ENCODE measurements around the gene IGF1. TPM values are rescaled to one million over a fixed set of nuclear protein-coding genes. Genes with fewer than 3 reads are reported as not detected.

The IGF1 gene
- total RNA-seq, 4 donors from 2014 or later = 3.6 to 161 (median 33.9) TPM

DNA sequence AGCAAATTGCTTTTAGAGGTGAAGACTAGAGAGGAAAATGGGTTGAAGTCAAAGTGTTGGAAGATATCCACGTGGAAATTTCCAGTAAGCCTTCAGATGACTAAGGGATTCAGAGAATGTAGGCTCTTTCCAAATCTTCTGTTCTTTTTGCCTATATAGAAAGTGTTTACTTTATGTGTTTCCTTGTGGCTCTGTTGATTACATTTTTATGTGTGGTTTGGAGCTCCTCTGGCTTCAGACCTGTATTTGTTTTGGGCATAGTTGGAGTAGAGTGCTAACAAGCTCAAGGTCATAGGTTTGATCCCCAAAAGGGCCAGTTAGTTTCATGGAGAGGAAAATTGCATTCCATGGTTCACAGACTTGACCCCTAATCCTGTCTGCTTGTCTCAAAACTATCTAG is 91.9 kb downstream of the IGF1 start:
- no peaks in the 10 kb centered on the region for H3K36me3 ChIP-seq
- H3K27ac ChIP-seq = no peak overlapping the region
- DNase-seq = no peak
- no peaks in the 10 kb centered on the region for H3K4me1 ChIP-seq
- peaks cover 0 to 9% of the 10 kb centered on the region in 2 donors for H3K9me3 ChIP-seq
- H3K27me3 ChIP-seq = no peaks in the 10 kb centered on the region
- no peak overlapping the region for H3K4me3 ChIP-seq
- intact Hi-C loops (cut with DNase I; ENCODE audit: low total_unique reads) = no loop called here
- TF ChIP-seq POLR2A (IDR thresholded peaks at IDR 0.05) (no peak), CTCF (IDR thresholded peaks at IDR 0.05) (no peak)

GRCh38 chr12:102385343-102385742 is 95.0 kb downstream of the IGF1 start:
- TF ChIP-seq POLR2A (IDR thresholded peaks at IDR 0.05) (no peak), CTCF (IDR thresholded peaks at IDR 0.05) (no peak)

DNA sequence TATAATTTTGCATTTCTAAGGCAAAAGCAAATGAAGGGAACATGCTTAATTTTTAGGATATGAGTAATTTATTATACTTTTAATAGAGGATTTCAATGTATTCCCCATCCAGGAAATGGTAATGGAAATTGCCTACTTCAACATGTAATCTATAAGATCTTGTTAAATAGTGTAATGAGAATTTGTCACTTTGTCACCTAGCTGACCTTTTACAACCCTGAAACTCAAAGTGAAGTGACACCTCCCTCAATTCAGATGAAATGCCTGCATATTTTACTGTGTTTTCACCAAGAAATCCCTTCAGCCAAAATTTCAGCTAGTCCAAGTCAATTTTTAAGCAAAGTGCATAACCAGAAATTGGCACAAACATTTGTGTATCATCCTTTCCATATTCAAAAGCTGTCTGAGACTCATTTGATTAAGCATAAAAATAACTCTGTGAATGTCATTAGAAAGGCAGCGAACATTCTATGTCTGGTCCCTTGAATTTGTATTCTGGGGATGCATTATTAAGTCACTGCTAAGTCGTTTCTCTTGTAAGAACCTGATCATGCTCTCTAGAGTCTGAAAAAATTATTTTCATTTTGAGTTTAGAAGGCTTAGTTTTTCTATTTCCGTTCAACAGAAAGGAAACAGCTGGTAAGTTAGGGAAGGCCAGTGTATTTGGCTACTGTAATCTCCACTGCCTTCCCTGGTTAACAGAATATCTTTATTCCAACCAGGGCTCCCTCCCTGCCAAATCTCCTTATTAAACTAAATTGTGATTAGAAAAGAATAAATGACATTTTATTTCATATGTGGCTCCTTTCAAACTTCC is 100.8 kb downstream of the IGF1 start:
- no peaks in the 10 kb centered on the region for H3K4me1 ChIP-seq
- no peak for DNase-seq
- intact Hi-C loops (cut with DNase I; ENCODE audit: low total_unique reads) = no loop called here
- peaks cover 0 to 7% of the 10 kb centered on the region in 2 donors for H3K9me3 ChIP-seq
- H3K27ac ChIP-seq = no peak overlapping the region
- TF ChIP-seq CTCF (IDR thresholded peaks at IDR 0.05) (no peak), POLR2A (IDR thresholded peaks at IDR 0.05) (no peak)
- no peaks in the 10 kb centered on the region for H3K36me3 ChIP-seq
- H3K27me3 ChIP-seq = no peaks in the 10 kb centered on the region
- H3K4me3 ChIP-seq = no peak overlapping the region

More at GRCh38 chr12:102385343-102385742, 95.0 kb downstream of the IGF1 start:
- intact Hi-C loops (cut with DNase I; ENCODE audit: low total_unique reads) = no loop called here
- no peaks in the 10 kb centered on the region for H3K4me1 ChIP-seq
- no peaks in the 10 kb centered on the region for H3K36me3 ChIP-seq
- no peaks in the 10 kb centered on the region for H3K27me3 ChIP-seq
- H3K4me3 ChIP-seq = no peak overlapping the region
- H3K27ac ChIP-seq = no peak overlapping the region
- H3K9me3 ChIP-seq = peaks cover 0 to 9% of the 10 kb centered on the region in 2 donors
- no peak for DNase-seq

- H3K36me3 ChIP-seq = no peaks in the 10 kb centered on the region
- no peaks in the 10 kb centered on the region for H3K4me1 ChIP-seq
- H3K4me3 ChIP-seq = no peak overlapping the region
- intact Hi-C loops (cut with DNase I; ENCODE audit: low total_unique reads) = no loop called here
- DNase-seq = no peak
- TF ChIP-seq CTCF (IDR thresholded peaks at IDR 0.05) (no peak), POLR2A (IDR thresholded peaks at IDR 0.05) (no peak)
- no peak overlapping the region for H3K27ac ChIP-seq
- no peaks in the 10 kb centered on the region for H3K27me3 ChIP-seq
- no peaks in the 10 kb centered on the region for H3K9me3 ChIP-seq
These were observed 103.6 kb downstream of the IGF1 start for GRCh38 chr12:102376781-102377180.

- peak; percentile 15 to 38 for DNase-seq
- no peak overlapping the region for H3K4me3 ChIP-seq
- H3K9me3 ChIP-seq = no peaks in the 10 kb centered on the region
- H3K4me1 ChIP-seq = no peaks in the 10 kb centered on the region
- no peaks in the 10 kb centered on the region for H3K27me3 ChIP-seq
- no peaks in the 10 kb centered on the region for H3K36me3 ChIP-seq
- H3K27ac ChIP-seq = no peak overlapping the region
- TF ChIP-seq POLR2A (IDR thresholded peaks at IDR 0.05) = no peak
- no peak for TF ChIP-seq CTCF (IDR thresholded peaks at IDR 0.05)
- intact Hi-C loops (cut with DNase I; ENCODE audit: low total_unique reads) = no loop called here
These were observed 104.1 kb downstream of the IGF1 start for GRCh38 chr12:102376181-102376747.
